Activated CD4-positive, alpha-beta T cell treated with anti-CD3 and anti-CD28 coated beads for 24 hours (primary cell): ENCODE results near the gene SCAP.
"Not testable (repeated sequence)": the region's sequence is repeated elsewhere in the genome, so short reads cannot be mapped to it uniquely, and the experiment has no call there.

Source experiments
- DNase-seq, 2 donors: peaks; one replicate each; pipeline ENCODE4 v3.0.0-alpha.2; 2020; ENCODE audit warnings: low read depth in 2 of 2

The SCAP gene

DNA sequence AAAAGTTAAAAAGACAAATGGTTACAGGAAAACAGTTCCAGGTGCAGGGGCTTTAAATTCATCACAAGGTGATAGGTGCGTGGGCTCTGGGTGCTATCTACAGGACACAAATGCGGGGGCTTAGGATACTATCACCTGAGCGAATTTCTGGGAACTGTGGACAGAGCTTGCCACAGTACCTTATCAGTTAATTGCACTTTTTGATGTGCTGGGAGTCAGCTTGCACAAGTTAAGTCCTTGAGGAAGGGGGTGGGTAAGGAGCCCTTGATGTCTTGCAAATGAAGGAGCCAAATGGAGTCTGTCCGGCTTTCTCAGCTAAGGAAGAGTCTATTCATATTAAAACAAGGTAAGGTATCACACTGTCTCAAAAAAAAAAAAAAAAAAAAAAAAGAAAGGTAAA lies 6.0 kb upstream of the SCAP start:
- not testable (repeated sequence) for DNase-seq

DNA sequence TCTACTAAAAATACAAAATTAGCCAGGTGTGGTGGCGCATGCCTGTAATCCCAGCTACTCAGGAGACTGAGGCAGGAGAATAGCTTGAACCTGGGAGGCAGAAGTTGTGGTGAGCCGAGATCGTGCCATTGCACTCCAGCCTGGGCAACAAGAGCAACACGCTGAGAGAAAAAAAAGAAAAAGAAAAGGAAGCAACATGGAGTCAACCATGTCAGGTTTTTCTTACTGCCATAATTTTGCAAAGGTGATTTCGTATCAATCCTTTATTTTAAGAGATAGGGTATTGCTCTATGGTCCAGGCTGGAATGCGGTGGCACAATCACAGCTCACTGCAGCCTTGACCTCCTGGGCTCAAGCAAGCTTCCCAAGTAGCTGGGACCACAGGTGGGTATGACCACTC lies 4.5 kb upstream of the SCAP start:
- DNase-seq: not testable (repeated sequence)

- DNase-seq: no peak
Measured at GRCh38 chr3:47479826-47480160, 4.1 kb upstream of the SCAP start.

GRCh38 chr3:47478022-47478421 lies 2.3 kb upstream of the SCAP start:
- DNase-seq: no peak

- DNase-seq: no peak
Measured at GRCh38 chr3:47476644-47477199, 981 bp upstream of the SCAP start.

DNA sequence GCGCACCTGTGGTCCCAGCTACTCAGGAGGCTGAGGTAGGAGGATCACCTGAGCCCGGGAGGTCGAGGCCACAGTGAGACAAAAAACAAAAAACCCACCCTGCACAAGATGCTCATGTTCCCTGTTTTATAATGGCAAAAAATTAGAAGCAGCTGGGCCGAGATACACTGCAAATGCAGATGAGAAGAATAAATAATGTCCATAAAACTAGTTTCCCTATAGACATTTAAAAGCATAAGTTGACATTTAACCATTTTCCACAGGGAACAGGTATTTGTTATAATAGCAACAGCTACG lies 537 bp upstream of the SCAP start:
- DNase-seq: no peak

DNA sequence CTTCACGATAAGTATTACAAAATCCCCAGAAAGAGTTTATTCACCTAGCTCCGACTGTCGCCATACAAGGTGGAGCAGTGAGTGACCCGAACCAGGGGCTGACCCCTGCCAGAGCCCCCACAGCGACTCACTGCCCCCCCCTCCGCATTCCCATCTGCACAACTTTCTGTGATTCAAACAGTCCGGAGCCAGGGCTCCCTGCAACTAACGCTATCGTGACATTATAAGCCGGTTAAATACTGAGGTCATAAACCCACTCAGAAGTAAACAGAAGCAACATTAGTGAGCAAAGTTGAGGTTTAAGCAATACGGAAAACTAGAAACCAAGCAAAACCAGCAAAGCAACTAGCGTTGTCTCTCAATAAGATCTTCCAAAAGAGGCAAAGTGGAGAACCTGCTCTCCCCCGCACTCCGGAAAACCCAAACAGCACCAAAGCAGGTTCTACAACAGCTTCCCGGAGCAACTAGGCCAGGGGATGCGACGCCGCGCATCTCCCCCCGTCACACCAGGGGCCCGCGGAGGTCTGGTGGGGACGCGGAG lies 642 bp downstream of the SCAP start:
- DNase-seq: no peak

DNA sequence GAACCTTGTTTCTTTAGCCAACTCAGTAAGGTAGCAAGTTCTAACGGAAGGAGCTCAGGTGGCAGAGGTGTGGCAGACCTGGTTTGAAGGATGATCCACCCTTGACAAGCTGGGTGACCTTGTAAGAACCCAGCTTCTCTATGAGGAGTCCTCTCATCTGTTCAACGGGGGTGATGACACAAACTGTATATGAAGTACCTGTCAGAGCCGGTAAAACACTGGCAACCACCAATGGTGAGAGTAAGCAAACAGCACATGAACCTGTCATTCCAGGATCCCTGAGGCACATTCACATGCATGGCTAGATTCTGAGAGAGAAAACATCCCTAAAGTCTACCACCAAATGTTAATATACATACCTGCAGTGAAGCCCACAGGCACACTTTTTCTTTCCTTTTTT lies 2.4 kb downstream of the SCAP start:
- DNase-seq: no peak

- no peak for DNase-seq
Measured at GRCh38 chr3:47469616-47470015, 6.1 kb downstream of the SCAP start.

DNA sequence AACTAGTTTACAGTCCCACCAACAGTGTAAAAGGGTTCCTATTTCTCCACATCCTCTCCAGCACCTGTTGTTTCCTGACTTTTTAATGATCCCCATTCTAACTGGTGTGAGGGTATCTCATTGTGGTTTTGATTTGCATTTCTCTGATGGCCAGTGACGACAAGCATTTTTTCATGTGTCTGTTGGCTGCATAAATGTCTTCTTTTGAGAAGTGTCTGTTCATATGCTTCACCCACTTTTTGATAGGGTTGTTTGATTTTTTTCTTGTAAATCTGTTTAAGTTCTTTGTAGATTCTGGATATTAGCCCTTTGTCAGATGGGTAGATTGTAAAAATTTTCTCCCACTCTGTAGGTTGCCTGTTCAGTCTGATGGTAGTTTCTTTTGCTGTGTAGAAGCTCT lies 7.4 kb downstream of the SCAP start:
- not testable (repeated sequence) for DNase-seq

- no peak for DNase-seq
Measured at GRCh38 chr3:47464588-47464987, 11.2 kb downstream of the SCAP start.

- not testable (repeated sequence) for DNase-seq
Measured at GRCh38 chr3:47459534-47460085, 16.1 kb downstream of the SCAP start.

- DNase-seq: no peak
Measured at GRCh38 chr3:47456984-47457383, 18.8 kb downstream of the SCAP start.

DNA sequence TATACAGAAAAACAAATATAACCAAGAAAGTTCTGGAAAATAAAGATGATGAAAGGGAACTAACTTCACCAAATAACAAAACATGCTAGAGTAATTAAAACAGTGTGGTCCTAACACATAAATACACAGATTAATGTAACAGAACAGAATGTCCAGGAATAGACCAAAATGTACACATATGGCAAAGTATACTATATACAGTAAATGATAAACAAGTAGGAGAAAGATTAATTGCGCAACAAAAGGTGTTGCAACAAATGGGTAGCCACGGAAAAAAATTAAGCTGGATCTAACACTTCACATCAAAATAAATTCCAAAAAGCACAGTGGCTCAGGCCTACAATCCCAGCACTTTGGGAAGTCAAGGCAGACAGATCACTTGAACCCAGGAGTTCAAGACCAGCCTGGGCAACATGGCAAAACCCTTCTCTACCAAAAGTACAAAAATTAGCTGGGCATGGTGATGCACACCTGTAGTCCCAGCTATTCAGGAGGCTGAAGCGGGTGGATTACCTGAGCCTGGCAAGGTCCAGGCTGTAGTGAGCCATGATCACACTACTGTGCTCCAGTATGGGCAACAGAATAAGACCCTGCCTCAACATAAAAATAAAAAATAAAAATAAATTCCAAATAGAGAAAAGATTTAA lies 19.8 kb downstream of the SCAP start:
- DNase-seq: no peak

DNA sequence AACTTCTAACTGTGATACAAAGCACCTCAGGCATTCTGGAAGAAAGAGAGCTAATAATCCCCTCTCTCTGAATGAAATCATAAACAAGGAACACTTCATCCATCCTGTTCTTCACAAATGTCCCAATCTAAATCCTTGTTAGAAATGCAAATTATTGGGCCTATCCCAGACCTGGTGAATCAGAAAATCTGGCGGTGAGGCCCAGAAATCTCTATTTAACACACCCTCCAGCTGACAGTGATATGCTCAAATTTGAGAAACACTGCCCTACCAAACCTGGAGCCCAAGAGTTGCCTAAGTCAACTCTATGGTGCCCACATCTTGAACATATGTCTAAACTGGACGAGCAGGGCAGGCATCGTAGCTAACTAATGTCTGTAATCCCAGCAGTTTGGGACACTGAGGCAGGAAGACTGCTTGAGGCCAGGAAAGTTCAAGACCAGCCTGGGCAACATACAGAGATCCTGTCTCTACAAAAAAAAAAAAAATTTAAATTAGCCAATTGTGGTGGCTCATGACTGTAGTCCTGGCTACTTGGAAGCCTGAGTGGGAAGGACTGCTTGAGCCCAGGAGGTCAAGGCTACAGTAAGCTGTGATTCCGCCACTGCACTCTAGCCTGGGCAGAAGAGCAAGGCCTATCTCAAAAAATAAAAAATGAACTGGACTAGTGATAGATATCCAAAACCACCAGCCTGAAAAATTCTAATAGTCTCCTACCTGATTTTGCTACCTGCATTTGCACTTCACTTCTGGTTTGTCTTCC lies 23.1 kb downstream of the SCAP start:
- no peak for DNase-seq

DNA sequence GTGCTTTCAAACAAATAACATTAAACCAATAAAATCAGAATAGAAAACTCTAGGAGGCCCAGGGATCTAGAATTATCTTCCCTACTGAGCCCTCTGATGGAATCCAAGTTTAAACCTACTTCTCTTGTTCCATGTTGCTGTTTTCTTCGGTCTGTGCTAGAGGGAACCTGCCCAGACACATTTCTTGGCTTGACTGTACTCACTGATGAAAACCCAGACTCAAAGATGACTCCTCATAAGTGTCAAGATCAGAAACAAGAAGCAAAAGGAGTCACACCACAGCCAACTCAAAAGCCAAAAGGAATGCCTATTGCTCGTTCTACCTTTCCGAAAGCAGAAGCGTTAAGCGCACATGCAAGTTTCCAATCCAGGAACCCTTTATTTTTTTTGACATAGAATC lies 31.6 kb downstream of the SCAP start:
- DNase-seq: no peak

- no peak for DNase-seq
Measured at GRCh38 chr3:47443611-47443995, 32.1 kb downstream of the SCAP start.

DNA sequence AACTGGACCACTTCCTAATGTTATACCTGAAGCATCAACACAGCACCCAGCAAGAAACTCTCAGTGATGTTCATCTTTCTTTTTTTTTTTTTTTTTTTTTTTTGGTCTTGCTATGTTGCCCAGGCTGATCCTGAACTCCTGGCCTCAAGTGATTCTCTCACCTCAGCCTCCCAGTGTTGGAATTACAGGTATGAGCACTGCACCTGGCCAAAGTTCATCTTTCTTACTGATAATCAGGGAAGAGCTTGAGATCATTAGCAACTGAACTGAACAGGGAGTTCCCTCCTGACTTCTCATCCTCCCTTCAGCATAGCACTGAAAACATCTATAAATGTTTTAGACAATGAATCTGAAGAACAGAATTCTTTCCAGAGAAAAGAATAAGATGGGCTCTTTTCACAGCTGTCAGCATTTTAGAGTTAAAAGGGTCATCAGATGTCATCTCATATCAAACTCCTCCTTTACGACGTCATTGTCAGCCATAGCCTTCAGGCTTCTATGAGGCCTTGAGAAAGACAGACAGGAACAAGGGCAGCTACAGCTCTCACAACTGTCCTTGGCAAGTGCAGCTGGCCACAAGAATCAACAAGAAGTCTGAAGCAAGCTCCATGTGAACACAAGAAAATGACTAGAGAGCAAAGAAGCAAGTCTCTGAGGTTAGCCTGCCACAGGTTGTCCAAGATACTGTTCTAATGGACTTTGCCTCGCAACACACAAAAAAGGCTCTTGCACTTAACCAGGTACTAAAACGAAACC lies 33.8 kb downstream of the SCAP start:
- DNase-seq: no peak

DNA sequence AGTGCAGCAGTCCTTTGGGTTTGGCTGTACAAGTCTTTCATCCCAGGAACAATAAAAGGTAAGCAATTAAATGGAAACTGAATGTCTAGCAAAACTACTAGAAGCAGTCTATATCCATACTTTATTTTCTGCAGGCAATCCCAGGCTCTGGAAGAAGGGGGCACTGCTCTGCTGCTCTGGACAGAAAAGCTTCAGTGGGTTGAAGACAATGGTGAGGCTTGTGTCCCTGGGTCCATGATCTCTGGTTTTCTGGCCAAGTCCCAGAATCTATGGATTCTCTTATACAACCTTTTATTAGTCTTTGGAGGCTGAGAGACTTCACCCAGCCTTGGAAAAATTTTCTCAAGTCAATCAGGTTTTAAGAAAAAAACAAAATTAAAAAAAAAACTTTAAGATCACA lies 35.6 kb downstream of the SCAP start:
- no peak for DNase-seq

- DNase-seq: no peak
Measured at GRCh38 chr3:47436180-47436579, 39.6 kb downstream of the SCAP start.

GRCh38 chr3:47434849-47435248 lies 40.9 kb downstream of the SCAP start:
- DNase-seq: no peak

DNA sequence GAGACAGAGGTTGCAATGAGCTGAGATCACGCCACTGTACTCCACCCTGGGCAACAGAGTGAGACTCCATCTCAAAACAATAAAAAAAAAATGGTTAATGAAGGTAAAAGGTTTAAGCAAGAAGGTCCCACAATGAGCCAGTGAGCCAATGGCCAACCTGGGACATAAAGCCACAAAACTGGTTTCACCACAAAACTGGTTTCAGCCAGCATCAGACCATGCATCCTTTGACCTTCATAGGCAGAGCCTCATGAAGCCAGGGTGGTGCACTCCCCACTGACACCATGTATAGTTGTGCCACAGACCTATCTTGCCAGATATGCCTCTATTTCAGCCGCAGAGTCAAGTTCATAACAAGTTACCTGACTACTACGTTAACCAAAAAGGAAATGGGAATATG lies 41.9 kb downstream of the SCAP start:
- no peak for DNase-seq
